ENCODE data around the gene PIK3R1.

- no peak for TF ChIP-seq CTCF (IDR thresholded peaks at IDR 0.05)
- no peak for TF ChIP-seq POLR2A (IDR thresholded peaks at IDR 0.05)
Observed at GRCh38 chr5:68196876-68197275, 18.7 kb upstream of the PIK3R1 start.

Measured in esophagus squamous epithelium (tissue), 4 donors.